ENCODE measurements around the gene FIZ1.
A peak's percentile ranks its signal among the peaks of the same experiment; 100 is the strongest.

The FIZ1 gene

DNA sequence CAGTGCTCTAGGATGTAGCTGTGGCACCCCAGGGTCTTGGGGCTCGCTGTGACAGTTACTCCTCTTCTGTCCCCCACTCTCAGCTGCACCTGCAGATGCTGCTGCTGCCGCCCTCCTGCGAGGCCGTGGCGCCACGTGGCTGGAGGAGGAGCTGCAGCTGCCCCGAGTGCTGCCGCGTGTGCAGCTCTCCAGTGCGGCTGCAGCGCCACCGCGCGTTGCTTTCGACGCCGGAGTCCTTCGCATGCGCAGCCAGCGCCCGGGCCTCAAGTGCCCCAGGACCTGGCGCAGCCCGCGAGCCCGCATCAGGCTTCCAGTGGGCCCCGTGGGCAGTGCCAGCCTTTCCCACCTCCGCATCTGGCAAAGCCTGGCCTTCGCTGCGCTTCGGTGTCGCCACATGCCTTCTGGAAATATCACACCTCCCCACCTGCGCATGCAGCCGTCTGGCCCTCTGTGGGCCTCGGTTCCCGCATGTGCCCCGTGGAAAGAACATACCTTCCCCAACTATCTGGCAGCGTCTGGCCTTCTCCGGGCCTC lies 40.8 kb upstream of the FIZ1 start:
- Histone ChIP-seq H3K27me3 (ENCODE audit: insufficient read depth, poor library complexity, severe bottlenecking) (no peaks in the 10 kb centered on the region), H3K4me3 (replicated peaks; ENCODE audit: insufficient read depth, low read length) (peak overlapping the region; percentile 91), H3K27ac (replicated peaks) (peak overlapping the region; percentile 79)
- DNase-seq (ENCODE audit: low read depth in 1 of 2, low spot score in 1 of 2) = peak in 1 of 2 experiments; percentile 44
- TF ChIP-seq, protein P1, sequence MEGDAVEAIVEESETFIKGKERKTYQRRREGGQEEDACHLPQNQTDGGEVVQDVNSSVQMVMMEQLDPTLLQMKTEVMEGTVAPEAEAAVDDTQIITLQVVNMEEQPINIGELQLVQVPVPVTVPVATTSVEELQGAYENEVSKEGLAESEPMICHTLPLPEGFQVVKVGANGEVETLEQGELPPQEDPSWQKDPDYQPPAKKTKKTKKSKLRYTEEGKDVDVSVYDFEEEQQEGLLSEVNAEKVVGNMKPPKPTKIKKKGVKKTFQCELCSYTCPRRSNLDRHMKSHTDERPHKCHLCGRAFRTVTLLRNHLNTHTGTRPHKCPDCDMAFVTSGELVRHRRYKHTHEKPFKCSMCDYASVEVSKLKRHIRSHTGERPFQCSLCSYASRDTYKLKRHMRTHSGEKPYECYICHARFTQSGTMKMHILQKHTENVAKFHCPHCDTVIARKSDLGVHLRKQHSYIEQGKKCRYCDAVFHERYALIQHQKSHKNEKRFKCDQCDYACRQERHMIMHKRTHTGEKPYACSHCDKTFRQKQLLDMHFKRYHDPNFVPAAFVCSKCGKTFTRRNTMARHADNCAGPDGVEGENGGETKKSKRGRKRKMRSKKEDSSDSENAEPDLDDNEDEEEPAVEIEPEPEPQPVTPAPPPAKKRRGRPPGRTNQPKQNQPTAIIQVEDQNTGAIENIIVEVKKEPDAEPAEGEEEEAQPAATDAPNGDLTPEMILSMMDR (IDR thresholded peaks at IDR 0.05; ENCODE audit: insufficient read depth, low read length) = no peak
- TF ChIP-seq REST (IDR thresholded peaks at IDR 0.05; ENCODE audit: insufficient replicate concordance, low read depth) (no peak), POLR2AphosphoS5 (IDR thresholded peaks at IDR 0.05; ENCODE audit: low read depth) (peak; percentile 60)

GRCh38 chr19:55638864-55639359 lies 39.6 kb upstream of the FIZ1 start:
- DNase-seq (ENCODE audit: low read depth in 1 of 2, low spot score in 1 of 2) = peak in 1 of 2 experiments; percentile 76
- no peak overlapping the region for H3K4me3 ChIP-seq (replicated peaks; ENCODE audit: insufficient read depth, low read length)
- H3K27me3 ChIP-seq (ENCODE audit: insufficient read depth, poor library complexity, severe bottlenecking) = no peaks in the 10 kb centered on the region
- no peak overlapping the region for H3K27ac ChIP-seq (replicated peaks)
- TF ChIP-seq POLR2AphosphoS5 (IDR thresholded peaks at IDR 0.05; ENCODE audit: low read depth) (no peak), GABPA (IDR thresholded peaks at IDR 0.05; ENCODE audit: low read depth) (no peak), REST (IDR thresholded peaks at IDR 0.05; ENCODE audit: insufficient replicate concordance, low read depth) (no peak), SPI1 (IDR thresholded peaks at IDR 0.05; ENCODE audit: borderline replicate concordance, low read depth) (no peak)
- TF ChIP-seq, protein P1 (IDR thresholded peaks at IDR 0.05; ENCODE audit: insufficient read depth, low read length) = peak; percentile 31

DNA sequence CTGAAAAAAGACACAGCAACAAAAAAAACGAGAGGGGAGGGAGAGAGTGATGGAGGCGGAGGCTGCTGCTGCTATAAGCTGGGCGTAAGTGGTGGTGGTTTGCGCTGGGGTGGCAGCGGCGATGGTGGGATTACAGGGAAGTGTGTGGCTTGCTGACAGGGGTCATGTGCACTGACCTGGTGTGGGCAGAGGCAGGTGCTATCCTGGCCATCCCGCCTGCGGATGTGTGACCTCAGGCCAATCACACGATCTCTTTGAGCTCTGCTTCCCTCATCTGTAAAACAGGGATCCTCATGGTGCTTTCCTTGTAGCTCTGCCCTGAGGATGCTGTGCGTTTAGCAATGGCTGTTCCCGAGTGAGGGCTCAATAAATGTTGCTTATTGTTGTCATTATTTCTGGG lies 38.2 kb upstream of the FIZ1 start:
- DNase-seq (ENCODE audit: low read depth in 1 of 2, low spot score in 1 of 2) = no peak
- no peaks in the 10 kb centered on the region for H3K27me3 ChIP-seq (ENCODE audit: insufficient read depth, poor library complexity, severe bottlenecking)
- H3K27ac ChIP-seq (replicated peaks) = no peak overlapping the region
- no peak overlapping the region for H3K4me3 ChIP-seq (replicated peaks; ENCODE audit: insufficient read depth, low read length)
- TF ChIP-seq, protein P1 (IDR thresholded peaks at IDR 0.05; ENCODE audit: insufficient read depth, low read length) = no peak
- TF ChIP-seq REST (IDR thresholded peaks at IDR 0.05; ENCODE audit: insufficient replicate concordance, low read depth) (no peak), POLR2AphosphoS5 (IDR thresholded peaks at IDR 0.05; ENCODE audit: low read depth) (no peak; the same call in 1 of the 2 replicates), GABPA (IDR thresholded peaks at IDR 0.05; ENCODE audit: low read depth) (no peak), SPI1 (IDR thresholded peaks at IDR 0.05; ENCODE audit: borderline replicate concordance, low read depth) (no peak)
